HG03432 (cell line): ENCODE results near the gene SPR.

Experiments
- ATAC-seq: cut with Tn5 transposase; IDR thresholded peaks from one replicate; pipeline ENCODE4 v1.9.1; 2021; ENCODE audit warnings: mild to moderate bottlenecking, moderate library complexity; ENCODE audit not compliant: unreplicated experiment

SPR gene

DNA sequence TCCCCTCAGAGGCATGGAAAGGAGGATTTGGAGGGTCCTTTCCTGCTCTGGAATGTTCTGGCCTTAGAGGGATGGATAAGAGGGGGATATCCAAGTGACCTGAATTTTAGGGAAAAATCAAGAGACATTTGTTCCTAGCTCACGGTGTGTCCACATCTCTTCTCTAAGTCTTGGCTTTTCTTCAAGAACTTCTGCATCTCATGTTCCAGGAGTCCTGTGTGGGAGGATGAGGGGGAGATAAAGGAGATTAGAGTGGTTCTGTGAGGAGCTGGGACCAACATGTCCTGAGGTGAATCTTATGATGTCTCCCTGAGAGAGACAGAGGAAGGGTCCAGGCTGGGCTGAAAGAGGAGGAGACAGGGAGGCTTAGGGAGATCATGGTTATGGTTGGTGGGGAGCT lies 41.8 kb downstream of the SPR start:
- ATAC-seq = no peak

- peak; percentile 51 for ATAC-seq
Observed at GRCh38 chr2:72931280-72931910, 44.2 kb downstream of the SPR start.

DNA sequence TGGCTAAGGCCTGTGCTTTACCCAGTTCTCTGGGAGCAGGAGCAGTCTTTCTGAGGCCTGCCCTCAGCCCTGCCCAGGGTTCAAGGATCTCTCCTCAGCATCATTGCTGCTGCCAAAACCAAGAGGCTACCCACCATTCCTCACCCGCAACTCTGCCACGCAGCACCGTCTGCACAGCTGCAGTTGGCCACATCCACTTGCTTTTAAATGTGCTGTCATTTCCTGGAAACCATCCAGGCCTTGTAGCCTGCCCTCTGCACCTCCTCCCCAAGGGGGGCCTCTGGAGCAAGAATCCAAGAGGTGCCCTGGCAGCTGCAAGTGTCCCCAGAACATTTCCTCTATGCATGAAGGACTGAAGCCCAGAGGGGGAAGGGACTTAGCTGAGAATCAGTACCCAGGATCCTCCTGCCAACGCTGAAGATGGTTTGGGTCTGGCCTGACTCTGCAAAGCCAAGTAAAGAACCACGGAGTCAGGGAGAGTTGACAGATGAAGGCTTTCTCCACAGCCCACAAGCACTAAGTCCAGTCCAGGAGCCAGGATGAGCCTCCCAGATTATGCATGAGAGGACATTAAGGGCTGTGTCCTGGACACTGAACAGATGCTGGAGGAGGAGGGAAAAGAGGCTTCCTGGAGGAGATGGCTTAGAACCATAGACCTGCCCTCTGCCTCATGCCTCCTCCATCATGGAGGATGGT lies 45.0 kb downstream of the SPR start:
- peak; percentile 5 for ATAC-seq

DNA sequence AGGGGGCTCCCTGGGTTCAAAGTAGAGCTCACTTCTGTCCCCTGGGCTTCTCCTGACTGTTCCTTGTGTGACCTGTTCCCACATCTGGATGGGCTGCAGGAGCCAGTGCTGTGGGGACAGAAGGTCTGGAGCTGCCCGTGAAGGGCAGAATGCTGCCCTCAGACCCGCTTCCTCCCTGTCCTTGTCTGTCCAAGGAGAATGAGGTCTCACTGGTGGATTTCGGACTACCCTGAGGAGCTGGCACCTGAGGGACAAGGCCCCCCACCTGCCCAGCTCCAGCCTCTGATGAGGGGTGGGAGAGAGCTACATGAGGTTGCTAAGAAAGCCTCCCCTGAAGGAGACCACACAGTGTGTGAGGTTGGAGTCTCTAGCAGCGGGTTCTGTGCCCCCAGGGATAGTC lies 45.6 kb downstream of the SPR start:
- ATAC-seq = no peak

GRCh38 chr2:72933207-72933606 lies 46.0 kb downstream of the SPR start:
- ATAC-seq = no peak

DNA sequence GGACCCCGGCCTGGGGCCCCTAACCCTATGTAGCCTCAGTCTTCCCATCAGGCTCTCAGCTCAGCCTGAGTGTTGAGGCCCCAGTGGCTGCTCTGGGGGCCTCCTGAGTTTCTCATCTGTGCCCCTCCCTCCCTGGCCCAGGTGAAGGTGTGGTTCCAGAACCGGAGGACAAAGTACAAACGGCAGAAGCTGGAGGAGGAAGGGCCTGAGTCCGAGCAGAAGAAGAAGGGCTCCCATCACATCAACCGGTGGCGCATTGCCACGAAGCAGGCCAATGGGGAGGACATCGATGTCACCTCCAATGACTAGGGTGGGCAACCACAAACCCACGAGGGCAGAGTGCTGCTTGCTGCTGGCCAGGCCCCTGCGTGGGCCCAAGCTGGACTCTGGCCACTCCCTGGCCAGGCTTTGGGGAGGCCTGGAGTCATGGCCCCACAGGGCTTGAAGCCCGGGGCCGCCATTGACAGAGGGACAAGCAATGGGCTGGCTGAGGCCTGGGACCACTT lies 46.5 kb downstream of the SPR start:
- ATAC-seq = no peak

DNA sequence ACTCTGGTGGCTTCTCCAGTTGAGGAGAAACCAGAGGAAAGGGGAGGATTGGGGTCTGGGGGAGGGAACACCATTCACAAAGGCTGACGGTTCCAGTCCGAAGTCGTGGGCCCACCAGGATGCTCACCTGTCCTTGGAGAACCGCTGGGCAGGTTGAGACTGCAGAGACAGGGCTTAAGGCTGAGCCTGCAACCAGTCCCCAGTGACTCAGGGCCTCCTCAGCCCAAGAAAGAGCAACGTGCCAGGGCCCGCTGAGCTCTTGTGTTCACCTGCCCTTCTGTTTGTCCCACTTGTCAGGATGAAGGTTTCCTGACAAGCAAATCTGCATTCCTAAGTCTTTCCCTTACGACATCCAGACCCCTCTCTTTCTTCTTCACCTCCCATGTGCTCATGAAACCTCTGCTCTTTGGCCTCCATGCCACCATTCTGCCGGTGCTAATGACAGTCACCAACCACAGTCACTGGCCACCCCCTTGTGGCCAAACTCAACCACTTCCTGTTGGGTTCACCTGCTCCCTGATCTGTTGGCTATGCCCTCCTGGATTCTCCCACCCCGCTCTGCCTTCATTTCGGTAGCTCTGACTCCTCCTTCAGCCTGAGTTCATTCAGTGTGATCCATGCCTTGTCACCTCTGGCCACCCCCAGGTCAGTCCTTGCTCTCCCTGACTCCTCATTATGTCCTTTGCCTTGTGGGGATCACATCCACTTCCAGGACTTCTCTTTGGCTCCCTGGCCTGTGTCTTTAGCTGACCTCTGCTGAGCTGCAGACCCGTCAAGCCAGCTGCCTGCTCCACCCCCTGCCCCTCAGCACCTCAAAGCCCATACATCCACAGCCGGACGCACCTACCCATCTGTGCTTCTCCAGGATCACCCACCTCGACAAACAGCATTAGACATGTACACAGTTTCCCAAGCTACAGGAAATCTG lies 47.7 kb downstream of the SPR start:
- ATAC-seq = peak; percentile 61

GRCh38 chr2:72935611-72935957 lies 48.4 kb downstream of the SPR start:
- ATAC-seq = no peak

GRCh38 chr2:72936660-72937355 lies 49.6 kb downstream of the SPR start:
- ATAC-seq = no peak

GRCh38 chr2:72937356-72937669 lies 50.1 kb downstream of the SPR start:
- no peak for ATAC-seq

- ATAC-seq = no peak
Observed at GRCh38 chr2:72938455-72938854, 51.2 kb downstream of the SPR start.

DNA sequence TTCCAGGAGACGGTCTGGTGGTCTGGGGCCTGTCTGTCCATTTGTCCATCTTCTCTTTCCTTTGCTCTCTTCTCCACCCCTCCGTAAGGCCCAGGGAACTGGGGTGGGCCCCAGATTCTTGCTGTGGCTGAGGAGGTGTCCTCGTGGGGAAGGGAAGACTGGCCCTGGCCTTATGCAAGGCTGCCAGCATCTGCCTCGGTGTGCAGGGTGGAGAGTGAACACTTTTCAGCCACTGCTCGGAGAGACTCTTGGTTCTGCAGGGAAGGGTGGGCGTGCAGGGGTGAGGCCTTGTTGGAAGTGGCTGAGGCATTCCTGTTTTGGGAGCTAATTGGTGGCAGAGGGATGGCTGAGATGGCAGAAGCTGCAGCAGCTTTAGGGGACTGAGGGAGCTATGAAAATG lies 53.2 kb downstream of the SPR start:
- no peak for ATAC-seq

DNA sequence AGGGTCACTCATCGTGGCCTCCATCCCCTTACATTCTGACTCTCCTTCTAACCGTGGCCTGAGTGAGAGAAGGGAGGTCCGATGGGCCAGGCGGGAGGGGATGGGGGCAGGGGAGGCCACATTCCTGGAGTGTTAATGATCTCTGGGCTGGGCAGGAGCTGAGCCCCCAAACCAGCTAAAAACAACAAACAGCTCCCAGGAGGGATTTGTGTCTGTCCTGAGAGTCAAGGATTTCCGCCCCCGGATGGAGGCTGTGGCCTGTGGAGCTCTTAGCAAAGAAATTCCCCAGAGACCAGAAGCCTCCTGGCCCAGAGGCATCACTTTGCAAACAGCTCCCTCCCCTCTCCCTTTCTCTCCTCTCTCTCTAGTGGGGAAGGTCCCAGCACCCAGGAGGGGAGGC lies 53.6 kb downstream of the SPR start:
- ATAC-seq = no peak
